NCI-H2107 (cell line): ENCODE measurements around the gene RAB3D.
"Not testable (repeated sequence)": the region's sequence is repeated elsewhere in the genome, so short reads cannot be mapped to it uniquely, and the experiment has no call there.

Experiments used
- DNase-seq: peaks from one replicate; lab custom pipeline; 2025; lab: John Stamatoyannopoulos, UW

RAB3D gene, protein sequence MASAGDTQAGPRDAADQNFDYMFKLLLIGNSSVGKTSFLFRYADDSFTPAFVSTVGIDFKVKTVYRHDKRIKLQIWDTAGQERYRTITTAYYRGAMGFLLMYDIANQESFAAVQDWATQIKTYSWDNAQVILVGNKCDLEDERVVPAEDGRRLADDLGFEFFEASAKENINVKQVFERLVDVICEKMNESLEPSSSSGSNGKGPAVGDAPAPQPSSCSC

DNA sequence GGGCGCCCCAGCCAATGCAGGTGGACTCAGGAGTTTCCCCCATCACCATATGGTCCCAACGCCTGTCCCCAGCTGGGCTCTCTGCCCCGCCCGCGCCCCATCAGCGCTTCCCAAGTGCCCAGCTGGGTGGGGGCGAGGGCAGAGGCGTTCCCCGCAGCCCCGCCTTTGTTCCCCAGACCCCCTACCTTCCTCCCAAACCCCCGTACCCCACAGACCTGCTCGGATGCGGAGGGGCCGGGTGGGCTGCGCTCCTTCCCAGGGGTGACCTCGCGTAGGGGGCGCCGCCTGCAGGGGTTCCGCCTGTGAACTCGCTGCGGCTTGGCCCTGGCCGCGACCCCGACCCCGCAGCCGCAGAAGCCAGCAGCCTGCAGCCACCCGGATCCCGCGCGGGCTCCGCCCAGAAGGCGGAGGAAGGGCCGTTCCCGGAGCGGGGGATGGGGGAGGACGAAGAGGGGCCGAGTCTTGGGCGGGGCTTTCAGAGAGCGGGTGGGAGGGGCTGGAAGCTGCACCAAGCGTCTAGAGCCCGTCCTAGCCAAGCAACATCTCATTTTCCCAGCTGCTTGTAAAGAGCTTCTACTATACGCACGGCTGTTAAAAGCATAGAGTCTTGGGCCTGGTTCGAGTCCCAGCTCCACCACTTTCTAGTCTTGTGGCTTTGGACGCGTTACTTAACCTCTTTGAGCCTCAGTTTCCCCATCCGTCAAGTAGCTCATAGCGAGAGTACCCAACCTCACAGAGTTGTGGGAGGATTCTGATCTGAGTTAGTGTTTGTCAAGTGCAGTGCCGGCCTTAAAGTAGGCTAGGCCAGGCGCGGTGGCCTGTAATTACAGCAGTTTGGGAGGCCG, at the start of gene RAB3D:
Gene RAB3D, minus strand, starts transcription at position 404 of the 845 bp plus-strand sequence. CDS start 2,258 bp downstream, outside the sequence.
- peak; percentile 54 for DNase-seq

DNA sequence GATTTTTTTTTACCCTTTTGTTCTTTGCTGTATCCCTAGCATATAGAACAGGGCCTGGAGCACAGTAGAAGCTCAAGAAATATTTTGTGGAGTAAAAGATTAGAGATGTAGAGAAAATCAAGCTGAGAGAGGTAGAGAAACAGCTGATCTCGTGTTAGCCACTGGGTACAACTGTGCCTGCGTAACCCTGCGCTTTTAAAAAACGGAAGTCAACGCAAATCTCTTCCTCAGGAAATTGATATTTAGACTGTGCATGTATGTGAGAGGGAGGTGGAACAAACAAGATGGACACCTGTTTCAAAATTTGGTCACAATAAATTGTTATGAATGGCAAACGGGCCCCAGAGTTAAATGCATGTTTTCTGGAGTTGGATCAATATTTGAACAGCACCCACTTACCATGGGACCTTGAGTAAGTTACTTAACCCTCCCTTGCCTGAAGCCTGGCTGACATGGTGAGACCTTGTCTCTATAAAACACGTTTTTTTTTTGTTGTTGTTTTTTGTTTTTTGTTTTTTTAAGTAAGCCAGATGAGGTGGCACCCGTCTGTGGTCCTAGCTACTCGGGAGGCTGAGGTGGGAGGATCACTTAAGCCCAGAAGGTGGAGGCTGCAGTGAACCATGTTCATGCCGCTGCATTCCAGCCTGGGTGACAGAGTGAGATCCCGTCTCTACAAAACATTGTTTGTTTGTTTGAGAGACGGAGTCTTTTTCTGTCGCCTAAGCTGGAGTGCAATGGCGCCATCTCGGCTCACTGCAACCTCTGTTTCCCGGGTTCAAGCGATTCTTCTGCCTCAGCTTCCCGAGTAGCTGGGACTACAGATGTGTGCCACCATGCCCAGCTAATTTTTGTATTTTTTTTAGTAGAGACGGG, 47.9 kb upstream of the RAB3D start:
- DNase-seq = no peak

DNA sequence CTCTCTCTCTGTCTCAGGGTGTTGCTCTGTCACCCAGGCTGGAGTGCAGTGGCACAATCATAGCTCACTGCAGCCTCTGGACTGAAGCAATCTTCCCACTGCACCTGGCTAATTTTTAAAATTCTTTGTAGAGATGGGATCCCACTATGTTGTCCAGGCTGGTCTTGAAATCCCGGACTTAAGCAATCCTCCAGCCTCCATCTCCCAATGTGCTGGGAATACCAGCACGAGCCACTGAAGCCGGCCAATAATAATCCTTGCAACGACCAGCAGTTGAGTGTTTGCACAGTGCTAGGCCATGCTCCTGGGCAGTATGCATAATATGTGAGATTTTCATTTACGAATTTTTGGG, 45.3 kb upstream of the RAB3D start:
- no peak for DNase-seq

DNA sequence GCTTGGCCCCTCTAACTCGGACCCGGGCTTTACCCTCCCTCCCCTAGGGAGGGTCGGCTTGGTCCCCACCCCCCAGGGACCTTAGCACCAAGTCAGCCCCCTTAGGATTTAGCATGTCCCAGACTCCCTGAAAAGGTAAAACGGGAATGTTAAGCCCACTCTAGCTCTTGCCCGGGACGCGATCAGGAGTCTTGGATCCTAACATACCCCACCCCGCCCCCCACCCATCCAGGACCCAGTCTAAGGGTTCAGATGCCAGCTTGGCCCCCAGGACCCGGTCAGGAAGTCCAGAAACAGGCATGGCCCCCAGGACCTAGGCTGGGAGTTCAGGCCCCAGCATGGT, 44.2 kb upstream of the RAB3D start:
- DNase-seq = no peak

DNA sequence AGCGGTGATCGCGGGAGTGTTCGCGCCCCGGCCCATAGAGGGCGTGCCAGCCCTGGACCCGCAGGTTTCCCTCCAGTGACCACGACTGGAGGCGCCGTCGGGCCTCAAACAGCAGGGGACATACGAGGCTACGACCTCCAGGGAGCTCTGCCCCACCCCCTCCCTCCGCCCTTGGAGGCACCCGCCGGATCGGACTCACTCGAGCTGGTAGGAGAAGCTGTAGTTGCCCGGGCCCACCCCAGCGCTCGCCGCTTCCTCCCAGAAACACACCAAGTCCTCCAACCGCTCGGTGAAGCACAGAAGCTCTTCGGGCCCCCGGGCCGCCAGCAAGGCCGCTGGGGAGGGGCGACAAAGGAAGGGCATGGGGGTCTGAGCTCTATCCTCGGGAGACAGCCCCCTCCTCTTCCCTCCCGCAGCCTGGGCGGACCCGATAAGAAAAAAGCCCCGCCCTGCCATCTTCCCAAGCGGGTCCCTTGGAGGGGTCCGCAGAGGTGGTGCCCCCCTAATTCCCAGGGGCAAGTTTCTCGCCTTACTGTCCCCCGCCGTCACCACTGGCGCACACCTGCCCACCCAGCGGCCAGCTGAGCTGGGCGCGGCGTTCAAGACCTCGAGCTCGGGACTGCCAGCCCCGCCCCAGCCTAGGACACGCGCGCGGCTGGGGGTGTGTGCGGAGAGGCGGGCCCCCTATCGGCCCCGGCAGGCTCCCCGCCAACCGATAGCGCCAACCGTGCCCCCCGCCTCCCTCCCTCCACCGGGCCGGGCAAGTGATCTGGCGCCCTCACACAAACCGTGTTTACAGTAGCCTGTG, 43.6 kb upstream of the RAB3D start:
- DNase-seq = peak; percentile 21

DNA sequence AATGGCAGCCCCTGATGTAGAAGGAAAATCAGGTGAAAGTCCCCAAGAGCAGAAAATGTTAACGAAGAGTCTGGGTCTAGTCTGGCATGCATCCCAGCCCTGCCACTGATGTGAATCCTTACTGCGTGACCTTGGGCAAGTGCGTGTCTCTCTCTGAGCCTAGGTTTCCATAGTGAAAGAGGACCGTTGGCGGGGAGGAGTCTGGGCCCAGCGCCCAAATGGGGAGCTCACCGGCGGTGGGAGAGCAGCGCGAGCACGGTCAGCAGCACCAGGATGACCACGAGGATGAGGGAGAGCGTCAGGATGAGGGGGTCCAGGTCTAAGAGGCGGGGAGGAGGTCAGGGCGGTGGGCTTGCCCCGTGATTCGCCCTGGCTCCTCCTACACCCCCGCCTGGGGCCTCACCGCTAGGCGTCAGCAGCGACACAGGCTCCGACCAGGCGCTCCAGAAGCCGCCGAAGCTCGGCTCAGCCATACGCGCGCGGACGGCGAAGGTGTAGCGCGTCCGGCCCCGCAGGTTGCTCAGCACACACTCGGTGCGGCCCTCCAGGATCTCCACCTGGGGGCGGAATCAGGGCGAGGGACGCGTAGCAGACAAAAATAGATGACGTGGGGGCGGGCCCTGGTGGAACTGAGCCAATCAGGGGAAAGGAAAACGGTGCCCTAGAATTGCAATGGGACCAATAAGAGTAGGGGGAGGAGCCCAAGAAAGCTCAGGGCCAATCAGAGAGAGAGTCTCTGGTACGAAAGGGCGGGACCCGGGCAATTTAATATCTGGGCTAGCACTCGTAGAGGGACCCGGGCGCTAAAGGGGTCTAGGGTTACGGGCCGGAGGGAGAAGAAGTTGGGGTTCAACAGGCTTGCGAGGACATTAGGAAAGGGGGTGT, 41.4 kb upstream of the RAB3D start:
- DNase-seq = peak; percentile 92

DNA sequence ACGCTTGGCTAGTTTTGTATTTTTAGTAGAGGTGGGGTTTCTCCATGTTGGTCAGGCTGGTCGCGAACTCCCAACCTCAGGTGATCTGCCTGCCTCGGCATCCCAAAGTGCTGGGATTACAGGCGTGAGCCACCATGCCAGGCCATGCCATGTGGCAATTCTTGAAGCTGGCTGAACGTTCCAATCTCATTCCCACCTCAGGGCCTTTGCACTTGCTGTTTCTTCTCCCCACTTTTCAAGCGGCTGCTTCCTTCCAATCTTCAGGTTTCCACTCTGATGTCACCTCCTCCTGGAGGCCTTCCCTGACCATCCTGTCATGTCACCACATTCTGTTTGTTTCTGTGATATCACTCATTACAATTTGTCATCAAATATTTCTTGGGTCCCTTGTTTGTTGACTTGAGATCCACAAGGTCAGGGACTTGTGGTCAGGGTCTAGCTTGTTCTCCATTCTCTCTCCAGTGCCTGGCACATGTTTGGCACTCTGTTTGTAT, 40.4 kb upstream of the RAB3D start:
- DNase-seq = no peak

DNA sequence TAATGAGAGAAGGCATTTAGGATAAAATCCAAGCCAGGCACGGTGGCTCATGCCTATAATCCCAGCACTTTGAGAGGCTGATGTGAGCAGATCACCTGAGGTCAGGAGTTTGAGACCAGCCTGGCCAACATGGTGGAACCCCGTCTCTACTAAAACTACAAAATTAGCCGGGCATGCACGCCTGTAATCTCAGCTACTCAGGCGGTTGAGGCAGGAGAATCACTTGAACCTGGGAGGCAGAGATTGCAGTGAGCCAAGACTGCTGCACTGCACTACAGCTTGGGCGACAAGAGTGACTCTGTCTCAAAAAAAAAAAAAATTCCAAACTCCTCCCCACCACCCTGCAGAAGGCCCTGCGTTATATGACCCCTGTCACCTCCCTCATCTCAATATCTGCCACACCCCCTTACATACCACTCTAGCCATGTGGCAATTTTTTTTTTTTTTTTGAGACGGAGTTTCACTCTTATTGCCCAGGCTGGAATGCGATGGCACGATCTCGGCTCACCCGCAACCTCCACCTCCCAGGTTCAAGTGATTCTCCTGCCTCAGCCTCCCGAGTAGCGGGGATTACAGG, 39.9 kb upstream of the RAB3D start:
- not testable (repeated sequence) for DNase-seq

DNA sequence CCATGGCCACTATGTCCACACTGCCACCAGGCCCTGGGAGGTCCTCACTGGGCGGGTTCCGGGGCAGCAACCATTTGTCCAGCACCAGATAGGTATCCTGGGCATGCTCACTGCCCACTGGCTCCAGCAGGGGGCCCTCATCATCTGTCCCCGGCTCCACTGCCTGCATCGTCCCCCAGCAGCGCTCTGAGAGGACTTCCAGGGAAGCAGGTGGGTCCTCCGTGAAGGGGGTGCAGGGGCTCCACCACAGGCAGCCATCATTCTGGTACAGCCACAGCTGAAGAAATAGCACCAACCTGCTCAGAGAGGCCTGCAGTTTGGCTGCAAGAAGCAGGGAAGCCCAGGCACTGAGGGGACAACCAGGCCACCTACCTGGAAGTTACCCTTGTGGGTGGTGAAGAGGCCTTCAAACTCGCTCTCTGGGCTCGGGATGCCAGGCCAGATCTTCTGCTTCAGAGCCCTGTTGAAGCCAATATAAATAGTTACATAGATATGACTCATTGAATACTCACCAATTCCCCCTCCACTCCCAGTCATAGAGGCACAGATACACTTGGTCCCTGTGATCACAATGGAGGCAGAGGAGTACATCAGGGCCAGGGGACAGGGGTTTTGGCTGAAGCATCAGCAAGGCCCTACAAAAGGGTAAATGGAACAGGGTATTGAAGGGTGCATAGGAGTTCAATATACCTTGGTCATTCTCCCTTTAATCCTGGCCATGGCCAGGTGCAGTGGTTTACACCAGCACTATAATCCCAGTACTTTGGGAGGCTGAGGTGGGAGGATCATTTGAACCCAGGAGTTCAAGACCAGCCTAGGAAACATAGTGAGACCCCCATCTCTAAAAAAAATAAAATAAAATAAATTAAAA, 39.1 kb upstream of the RAB3D start:
- DNase-seq = no peak

DNA sequence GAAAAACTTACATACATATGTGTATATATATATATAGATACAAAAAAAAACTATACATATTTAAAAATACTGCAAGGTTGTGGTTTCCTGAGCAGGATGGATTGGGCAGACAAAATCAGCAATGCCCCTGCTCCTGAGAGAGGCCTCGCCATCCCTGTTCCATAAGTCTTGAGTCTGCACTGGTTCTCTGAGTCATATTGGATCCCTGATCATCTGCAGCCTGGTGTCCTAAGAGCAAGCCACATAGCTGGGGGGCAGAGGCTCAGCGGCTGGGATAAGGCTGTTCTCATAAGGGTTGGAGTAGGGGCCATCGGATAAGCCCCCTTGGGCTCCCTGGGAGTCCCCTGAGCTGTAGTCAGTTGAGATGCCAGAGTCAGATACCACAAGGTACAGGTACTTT, 38.3 kb upstream of the RAB3D start:
- DNase-seq = no peak

DNA sequence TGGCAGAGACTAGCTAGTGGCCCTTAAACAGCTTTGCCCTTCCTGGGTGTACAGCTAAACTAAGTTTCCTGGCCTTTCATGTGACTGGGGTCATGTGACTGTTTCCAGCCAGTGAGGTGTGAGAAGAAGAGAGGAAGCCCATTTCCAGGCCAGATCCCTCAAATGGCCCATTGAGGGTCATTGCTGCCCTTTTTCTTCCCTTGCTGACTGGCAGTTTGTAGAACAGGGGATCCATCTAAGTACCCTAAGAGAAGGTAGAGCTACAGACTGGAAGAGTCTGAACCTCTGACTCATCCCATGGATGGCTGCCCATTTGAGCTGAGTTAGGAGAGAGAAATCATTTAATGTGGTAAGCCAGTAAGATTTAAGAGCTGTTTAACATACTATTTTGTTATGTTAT, 37.8 kb upstream of the RAB3D start:
- no peak for DNase-seq

DNA sequence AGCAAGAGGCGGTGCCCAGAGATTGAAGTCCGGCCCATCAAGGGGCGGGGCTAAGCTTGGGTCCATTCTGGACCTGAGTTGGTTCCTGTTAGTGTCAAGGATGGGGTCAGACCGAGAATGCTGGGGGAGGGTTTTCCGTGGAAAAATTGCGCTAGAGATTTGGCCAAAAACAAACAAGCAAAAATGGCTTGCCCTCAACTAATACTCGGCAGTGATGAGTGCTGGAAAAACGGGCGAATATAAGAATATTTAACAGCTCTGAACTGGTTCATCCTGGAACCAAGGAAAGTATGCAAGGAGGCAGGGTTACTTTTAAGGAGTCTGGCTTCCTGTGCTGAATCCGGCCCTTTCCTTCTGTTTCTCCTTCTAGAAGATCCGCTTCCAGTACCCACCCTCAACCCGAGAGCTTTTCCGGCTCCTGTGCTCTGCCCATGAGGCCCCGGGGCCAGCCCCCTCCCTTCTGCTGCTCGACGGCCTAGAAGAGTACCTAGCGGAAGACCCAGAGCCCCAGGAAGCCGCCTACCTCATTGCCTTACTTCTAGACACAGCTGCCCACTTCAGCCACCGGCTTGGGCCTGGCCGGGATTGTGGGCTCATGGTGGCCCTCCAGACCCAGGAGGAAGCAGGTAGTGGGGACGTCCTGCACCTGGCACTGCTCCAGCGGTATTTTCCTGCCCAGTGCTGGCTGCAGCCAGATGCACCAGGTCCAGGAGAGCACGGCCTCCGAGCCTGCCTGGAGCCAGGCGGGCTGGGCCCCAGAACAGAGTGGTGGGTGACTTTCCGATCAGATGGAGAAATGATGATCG, 35.9 kb upstream of the RAB3D start:
- DNase-seq = peak; percentile 21

DNA sequence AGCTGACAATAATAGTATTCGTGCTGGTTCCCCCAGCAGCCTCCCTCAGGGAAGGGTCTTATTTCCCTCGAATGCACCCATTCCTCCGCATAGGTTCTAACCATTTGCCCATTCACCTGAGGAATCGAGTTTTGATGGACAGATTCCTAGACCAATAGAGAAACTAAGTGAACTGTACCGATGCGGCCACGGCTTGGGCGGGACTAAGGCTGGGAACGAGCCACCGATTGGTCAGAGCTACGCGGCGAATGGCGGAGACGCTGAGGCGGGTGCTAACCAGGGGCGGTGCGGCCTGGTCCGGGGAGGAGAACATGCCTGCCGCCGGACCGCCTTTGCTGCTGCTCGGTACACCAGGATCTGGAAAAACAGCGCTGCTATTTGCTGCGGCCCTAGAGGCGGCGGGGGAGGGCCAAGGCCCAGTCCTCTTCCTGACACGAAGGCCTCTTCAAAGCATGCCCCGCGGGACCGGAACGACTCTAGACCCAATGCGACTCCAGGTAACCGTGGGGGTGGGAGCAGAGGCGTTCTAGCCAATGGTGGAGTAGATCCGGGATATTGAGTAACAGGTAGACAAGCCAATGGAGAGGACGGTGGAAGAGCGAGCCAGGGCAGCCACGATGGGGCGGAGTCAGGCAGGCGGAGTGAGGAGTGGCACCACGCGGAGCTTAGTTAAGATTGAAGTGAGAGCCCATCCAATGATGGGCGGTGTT, 35.1 kb upstream of the RAB3D start, which contains the start of gene SWSAP1:
Gene SWSAP1, plus strand, starts transcription at position 234 of the 710 bp plus-strand sequence. Its CDS starts 15 bp downstream, at position 249.
- peak; percentile 95 for DNase-seq

DNA sequence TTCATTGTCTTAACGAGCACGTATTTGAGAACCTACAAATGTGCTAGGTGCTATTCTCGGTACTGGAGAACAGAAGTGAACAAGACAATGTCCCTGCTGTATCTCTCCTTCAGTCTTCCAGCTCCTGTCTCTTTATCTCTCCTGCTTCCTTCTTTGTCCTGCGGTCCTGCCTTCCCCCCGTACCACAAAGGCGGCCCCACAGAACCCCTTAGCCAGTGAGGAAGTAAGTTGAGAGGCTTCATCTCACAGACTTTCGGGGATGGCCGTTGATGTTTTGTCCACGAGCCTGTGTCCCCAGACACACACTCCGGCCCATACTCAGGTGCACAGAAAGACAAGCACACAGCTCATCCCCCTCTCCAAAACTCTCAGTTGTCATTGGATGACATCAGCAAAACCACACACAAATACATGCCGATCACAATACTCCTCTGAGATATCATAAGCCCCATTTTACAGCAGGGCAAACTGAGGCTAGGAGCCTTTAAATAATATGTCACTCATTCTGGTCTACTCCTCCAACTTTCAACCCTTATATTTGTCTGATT, 34.5 kb upstream of the RAB3D start:
- no peak for DNase-seq

DNA sequence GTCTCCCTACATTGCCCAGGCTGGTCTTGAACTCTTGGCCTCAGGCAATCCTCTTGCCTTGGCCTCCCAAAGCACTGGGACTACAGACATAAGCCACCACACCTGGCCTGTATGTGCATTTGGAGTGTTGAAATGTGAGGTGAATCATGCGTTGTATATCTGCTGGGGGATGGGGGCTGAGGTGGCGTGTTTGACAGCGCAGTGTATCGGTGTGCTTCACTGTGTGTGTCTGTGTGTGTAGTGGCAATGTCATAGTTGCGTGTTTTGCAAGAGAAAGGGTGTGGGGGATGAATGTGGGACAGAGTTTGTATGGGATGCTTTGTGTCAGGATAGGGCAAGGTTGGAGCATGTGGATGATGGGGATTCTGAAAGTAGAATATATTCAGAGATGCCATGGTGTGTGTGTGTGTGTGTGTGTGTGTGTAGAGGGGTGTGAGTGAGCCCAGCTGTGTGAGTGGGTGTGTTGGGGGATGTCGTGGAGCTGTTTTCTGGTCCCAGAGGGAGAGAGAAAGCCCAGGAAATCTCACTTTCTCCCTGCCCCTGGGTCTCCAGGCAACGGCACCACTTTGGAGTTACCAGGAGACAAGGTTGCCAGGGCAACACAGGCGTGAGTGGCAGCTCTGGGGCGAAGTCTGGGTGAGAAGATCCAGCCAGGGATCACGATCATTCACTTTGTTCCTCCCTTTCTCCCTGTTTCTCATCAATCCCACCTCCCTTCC, 33.9 kb upstream of the RAB3D start:
- DNase-seq = peak; percentile 63

DNA sequence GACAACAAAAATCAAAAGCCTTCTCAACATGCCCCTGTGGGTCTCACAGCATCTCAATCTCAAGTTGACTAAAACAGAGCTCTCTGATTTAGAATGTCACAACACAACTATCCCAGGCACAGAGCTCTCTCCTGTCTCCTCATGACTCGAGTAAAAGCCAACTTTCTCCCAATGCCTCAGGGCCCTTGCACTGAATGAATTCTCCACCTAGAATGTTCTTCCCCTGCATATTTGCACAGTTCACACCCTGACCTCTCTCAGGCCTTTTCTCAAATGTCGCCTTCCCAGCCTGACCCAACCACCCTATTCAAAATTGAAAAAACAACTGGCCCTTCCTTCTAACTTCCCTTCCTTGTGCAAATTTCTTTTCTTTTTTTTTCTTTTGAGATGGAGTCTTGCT, 31.3 kb upstream of the RAB3D start:
- no peak for DNase-seq

DNA sequence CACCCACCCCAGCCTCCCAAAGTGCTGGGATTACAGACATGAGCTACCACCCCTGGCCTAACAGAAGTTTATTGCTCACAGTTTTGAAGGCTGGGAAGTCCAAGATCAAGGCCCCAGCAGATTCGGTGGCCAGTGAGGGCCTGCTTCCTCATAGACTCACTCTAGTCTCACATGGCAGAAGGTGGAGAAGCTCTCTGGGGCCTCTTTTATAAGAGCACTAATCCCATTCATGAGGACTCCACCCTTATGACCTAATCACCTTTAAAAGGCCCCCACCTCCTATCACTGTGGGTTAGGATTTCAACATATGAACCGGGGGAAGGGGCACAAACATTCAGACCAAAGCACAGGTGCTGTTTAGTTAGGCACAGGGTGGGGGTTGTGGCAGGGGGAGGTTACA, 28.1 kb upstream of the RAB3D start:
- no peak for DNase-seq
